GM08714 (cell line): ENCODE data around the gene AGTR1.

ENCODE experiments used
- H3K4me3 ChIP-seq: fragments of 200-500 bp; sonication (Bioruptor generic); 2 replicates; pipeline ENCODE4 v1.5.1; 2014; ENCODE audit warnings: mild to moderate bottlenecking, low read length, inconsistent platforms
- ZNF274 ChIP-seq: IDR thresholded peaks from 2 replicates; pipeline ENCODE4 v1.6.1; 2012; ENCODE audit warnings: mild to moderate bottlenecking, low read depth, low read length

Gene AGTR1

DNA sequence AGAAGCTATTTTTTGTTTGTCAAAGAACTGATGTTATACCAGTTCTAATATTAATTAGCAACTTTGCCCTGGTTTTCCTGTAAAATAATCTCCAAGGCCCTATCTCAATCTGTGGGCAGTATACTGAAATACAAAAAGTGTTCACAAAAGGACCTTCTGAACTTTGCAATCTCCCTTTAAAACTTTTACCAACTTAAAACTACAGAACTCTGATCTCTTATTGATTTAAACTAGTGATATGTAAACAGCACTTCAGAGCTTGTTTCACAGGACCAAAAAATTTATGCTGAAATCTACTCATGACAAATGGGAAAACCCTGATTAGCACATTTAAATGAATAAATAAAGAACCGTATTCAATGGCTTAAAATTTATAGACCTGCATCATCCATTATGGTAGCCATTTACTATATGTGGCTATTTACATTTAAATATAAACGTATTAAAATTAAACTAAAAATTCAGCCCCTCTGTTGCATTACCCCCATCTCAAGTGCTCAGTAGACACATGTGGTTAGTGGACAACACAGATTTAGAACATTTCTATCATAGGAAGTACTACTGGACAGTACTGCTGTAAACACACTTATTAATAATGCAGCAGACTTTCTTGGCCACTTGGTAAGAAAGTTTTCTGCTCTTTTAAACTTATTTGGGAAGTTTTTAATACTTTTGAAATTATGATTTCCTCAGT, 12.0 kb downstream of the AGTR1 start:
- TF ChIP-seq ZNF274, result no peak
- no peak overlapping the region for H3K4me3 ChIP-seq

DNA sequence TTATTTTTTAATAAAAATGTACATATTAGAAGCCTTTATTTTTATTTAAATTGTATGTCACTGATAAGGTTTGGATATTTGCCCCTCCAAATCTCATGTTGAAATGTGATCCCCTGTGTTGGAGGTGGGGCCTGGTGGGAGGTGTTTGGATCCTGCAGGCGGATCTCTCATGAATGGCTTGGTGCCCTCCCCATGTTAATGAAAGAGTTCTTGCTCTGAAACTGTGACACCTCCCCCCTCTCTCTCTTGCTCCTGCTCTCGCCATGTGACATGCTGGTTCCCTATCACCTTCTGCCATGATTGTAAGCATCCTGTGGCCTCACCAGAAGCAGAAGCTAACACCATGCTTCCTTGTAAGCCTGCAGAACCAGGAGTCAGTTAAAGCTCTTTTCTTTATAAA, 13.0 kb downstream of the AGTR1 start:
- no peak overlapping the region for H3K4me3 ChIP-seq
- TF ChIP-seq ZNF274, result no peak

DNA sequence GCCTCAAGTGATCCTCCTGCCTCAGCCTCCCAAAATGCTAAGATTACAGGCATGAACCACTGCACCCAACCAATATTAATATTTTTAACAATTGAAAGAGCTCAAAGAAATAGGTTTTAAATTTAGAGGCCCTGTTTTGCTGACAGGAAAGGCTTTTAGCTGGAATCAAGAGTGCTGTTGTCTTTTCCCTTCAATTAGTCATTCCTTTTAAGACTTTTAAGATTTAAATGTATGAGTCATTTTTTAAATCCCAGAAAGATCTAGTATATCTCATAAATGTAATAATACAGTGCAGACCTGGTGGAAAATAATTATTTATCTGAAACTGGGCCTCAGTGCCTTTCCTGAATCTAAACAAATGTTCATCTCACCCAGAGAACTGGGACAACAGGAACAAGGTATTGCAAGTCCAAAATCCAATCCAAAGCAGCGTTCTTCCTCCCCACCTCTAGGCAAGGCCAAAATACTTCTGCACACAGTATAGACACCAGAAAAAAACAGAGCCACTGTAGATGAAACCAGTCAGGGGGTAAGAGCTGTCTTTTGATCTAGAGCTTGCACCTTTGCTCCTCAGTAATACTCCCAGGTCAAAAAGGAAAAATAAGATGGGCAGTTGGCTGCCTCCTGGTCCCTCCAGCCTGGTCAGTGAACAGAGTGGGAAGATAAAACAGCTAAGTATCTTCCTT, 14.4 kb downstream of the AGTR1 start:
- no peak for TF ChIP-seq ZNF274
- H3K4me3 ChIP-seq, result no peak overlapping the region

DNA sequence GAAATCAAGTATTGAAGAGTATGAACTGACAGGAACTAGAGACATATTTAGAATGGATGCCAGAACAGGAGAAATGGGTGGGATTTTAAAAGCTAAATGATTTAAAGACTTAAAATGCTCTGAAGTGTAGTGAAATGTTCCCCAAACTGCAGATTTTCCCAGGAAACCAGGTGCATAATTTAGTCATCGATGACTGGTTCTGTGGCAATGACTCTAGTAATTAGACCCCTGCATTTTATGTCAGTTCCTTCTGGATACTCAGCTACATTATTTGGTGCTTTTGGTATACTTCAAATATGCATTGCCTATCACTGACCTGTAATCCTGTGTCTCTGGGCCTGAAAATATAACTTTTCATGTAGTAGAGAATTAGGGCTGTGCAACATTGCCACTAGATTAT, 16.8 kb downstream of the AGTR1 start:
- TF ChIP-seq ZNF274, result no peak
- H3K4me3 ChIP-seq, result no peak overlapping the region

DNA sequence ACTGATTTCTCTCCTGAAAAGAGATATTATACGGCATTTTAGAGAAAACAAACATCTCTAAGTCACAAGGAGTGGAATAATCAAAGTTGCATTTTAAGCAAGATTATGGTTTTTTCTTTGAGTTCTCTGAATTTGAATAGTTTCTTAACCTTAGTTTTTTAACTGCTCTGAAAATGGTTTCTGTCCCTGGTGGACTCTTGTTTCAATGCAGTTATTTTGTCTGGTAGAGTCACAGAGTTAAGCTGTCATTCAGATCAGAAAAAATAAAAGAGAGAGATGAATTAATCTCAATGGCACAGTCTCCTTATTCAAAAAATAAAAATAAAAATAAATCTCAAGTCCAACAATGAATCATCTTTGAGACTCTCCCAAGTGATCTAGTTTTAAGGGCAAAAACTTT, 19.0 kb downstream of the AGTR1 start:
- TF ChIP-seq ZNF274, result no peak
- H3K4me3 ChIP-seq, result no peak overlapping the region

DNA sequence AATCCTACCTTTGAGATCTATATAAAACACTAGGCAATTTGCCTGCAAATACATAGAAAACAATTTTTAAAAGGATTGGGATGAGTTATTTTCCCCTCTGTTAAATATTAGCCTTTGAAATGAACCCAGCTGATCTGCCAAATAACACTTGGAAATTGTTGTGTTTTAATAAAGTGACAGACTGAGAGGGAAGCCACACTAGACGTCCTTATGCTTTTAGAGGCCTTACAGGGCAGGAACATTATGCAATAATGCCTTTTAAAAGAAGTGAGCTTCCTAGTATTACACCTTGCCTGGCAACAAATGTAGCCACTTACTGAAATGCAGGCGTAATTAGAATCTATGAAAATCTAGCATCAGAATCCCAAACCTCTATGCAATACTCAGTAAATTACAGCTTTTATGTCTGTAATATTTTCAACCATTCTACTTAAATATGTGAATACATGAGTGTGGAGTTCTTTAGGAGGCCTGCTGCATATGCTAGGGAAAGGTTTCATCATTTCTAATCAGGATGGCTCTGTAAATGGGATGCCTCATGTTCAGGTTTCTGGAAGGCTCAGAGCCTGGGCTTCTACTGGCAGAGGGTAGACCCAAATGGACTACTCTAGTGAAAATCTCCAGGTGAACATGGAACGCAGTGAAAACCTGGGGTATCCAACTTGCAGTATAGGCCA, 20.3 kb downstream of the AGTR1 start:
- no peak for TF ChIP-seq ZNF274
- no peak overlapping the region for H3K4me3 ChIP-seq

DNA sequence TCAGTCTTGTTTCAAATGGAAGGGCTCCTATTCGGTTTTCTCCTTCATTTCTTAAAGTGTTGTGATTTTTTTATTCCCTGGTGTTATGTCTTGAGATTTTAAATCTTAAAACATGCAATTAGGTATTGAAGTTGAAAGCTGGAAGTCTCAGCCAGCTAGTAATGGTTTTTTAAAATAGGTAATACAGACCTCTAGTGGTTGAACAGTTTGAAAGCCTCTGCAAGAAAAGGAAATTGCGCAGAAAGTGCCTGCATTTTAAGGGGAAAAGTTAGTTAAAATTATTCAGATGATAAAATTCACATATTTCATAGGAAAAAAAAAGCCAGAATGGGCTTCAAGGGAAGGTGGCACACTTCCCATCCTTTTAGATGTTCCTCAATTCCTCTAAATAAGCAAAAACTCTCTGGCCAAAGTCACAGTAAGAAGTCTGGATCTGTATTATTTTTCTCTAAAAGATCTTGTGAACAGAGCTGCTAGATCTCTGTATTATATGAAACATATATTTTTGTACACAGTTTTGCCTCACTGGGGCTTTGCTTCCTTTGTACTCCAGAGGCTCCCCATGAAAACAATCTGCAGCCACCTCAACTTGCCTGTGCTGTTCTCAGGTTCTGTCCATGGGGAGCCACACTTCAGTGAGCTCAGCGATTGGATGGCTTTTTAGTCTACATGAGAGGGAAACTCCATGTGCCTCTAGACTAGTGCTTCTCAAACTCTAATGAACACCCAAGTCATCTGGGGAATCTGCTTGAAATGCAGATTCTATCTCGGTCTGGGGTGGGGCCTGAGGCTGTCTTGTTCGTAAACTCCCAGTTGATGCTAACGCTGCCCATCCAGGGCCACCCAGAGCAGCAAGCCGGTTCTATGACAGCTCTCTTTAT, 21.5 kb downstream of the AGTR1 start:
- no peak overlapping the region for H3K4me3 ChIP-seq

DNA sequence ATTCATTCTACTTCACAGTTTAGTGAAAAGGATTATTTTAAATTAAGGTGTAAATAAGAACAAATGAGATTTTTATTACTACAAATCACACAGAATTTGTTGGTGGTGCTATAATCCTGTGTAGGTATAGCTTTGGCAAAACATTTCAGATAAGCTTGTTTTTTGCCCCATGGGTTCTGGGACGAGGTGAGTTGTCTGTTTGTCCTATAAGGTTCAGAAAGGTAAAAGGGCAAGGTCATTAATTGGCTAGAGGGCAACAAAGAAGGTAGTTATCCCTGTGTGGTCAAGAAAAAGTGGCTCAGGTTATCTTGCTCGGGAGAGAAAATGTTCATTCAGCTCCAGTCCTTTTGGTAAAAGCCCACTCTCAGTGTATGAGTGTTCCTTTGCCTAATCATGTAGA, 23.2 kb downstream of the AGTR1 start:
- H3K4me3 ChIP-seq, result no peak overlapping the region
- no peak for TF ChIP-seq ZNF274

More for the DNA sequence above, 21.5 kb downstream of the AGTR1 start:
- TF ChIP-seq ZNF274, result no peak

DNA sequence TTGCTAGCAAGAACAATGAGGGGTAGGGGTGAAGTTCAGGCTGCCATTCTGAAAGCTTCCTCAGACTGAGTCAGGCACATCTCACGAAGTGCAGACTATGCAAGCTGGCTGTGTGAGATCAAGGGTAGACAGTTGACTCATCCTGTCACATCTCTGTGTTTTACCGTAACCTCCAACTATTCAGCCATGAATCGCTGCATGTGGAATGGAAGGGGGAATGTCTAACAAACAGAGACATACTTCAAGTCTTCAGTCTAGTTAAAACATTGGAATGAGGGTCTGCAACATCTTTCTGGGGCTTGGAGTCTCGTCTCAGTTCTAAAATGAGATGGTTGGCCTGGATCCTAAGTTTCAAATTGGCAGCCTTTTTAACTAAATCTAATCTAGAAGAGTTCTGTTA, 25.9 kb downstream of the AGTR1 start:
- H3K4me3 ChIP-seq, result no peak overlapping the region
- TF ChIP-seq ZNF274, result no peak

DNA sequence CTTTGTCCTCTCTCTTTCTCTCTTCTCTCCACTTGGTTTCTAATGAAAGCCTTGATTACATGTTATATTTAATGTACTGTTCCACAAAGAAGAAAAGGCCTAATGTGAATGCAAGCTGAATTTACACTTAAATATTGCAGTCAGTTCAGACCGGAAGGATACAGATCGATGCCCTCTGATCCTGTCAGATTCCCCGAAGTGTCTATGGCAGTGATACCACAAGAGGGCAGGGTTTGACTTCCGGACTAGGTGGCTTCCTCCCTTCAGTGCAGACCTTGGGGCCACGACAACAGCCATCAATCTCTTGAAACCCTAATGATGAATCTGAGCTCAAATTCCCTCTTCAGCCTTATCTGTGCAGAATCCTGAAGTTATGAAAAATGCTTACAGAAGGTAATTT, 29.5 kb downstream of the AGTR1 start:
- TF ChIP-seq ZNF274, result no peak
- no peak overlapping the region for H3K4me3 ChIP-seq

DNA sequence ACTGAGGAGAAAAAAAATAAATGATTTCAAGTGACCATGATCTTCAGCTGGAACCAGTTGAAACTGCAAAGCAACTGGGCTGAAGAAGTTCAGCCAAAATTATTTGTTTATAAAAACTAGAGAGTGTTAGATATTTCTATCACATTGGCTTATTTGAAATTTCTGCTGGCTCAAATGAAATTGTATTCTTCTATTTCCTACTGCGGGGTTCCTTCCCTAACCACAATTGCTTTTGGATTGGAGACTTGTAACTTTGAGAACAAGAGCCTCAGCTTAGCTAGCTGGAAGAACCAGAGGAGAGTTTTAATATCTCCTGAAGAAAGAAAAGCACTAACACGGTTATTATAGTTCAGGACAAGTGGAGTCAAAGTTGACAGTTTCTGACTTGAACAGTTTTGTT, 31.1 kb downstream of the AGTR1 start:
- no peak overlapping the region for H3K4me3 ChIP-seq
- TF ChIP-seq ZNF274, result no peak

DNA sequence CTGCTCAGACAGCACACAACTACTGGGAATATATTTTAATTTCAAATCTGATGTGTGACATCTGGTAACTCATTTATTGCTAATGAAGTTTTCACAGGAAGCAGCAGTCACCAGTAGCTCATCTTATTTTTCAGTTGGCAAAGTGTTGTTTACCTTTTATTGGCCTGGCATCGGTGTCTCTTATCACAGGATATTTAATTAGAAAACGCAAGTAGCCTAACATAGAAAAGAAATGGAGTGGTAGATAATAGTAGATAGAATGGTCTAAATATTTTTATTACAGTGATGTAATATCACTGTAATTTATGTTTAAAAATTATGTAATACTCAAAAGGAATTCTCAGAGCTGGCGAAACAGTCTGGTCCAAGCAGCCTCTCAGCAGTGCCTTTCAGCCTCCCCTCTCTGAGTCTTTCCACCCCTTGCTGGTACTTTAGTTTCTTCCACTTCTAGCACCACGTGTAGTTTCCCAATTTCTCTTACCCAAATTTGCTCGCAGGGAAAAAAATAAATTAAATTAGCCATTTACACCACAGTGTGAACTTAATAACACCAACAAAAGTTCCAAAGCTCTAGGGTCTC, 31.9 kb downstream of the AGTR1 start:
- no peak for TF ChIP-seq ZNF274
- no peak overlapping the region for H3K4me3 ChIP-seq

DNA sequence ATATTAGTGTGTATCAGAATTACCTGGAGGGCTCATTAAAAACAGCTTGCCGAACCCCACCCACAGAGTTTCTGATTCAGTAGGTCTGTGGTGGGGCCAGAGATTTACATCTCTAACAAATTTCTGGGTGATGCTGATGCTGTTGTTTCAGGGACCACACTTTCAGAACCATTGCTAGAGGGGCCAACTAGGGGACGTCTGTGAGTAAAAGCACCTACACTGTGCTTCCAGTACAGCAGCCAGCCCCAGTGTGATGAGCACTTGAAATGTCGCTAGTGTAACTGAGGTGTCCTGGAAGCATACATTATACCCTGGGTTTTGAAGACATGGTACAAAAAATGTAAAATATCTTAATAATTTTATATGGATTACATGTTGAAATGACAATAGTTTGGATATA, 33.0 kb downstream of the AGTR1 start:
- H3K4me3 ChIP-seq, result no peak overlapping the region
- TF ChIP-seq ZNF274, result no peak

DNA sequence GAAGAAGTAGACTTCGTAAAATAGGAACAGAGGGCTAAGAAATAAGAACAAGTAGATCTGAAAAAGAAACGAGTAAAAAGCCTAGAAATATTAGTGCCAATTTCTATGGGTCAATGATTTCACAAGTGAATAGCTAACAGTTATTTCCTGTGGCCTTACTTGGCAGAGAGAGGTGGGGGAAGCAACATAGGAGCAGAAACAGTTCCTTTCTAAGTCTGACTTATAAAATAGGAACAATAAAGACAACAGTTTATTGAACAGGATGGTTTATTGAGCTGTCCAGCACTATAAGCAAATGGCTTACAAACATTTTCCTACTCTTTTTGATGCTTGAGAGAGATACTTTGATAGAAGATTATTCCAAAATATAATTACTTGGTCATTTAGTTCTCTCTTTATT, 37.9 kb downstream of the AGTR1 start:
- TF ChIP-seq ZNF274, result no peak
- no peak overlapping the region for H3K4me3 ChIP-seq
